HG03432 (cell line): Measurements from ENCODE around the gene UBE3C.
"Not testable (repeated sequence)": the region's sequence is repeated elsewhere in the genome, so short reads cannot be mapped to it uniquely, and the experiment has no call there.

Experiments
- ATAC-seq: cut with Tn5 transposase; IDR thresholded peaks from one replicate; pipeline ENCODE4 v1.9.1; 2021; ENCODE audit warnings: mild to moderate bottlenecking, moderate library complexity; ENCODE audit not compliant: unreplicated experiment

Gene UBE3C

DNA sequence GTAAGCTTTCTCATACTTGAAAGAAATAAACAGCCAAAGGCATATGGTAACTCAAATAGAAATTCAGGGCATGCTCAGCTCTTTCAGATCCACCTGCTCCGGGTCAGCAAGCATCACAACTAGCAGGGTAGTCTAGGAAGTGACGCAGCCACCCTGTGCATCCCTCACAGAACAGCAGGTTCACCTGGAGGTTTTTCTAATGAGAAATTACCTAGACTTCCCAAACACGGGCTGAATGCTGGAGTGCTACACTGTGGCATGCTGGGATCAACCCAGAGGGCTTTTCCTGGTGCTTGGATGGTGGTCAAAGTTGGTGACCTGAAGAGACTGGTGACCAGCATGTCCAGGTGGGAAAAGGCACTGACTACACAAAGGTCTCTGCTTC lies 131.3 kb downstream of the UBE3C start:
- ATAC-seq, result no peak

DNA sequence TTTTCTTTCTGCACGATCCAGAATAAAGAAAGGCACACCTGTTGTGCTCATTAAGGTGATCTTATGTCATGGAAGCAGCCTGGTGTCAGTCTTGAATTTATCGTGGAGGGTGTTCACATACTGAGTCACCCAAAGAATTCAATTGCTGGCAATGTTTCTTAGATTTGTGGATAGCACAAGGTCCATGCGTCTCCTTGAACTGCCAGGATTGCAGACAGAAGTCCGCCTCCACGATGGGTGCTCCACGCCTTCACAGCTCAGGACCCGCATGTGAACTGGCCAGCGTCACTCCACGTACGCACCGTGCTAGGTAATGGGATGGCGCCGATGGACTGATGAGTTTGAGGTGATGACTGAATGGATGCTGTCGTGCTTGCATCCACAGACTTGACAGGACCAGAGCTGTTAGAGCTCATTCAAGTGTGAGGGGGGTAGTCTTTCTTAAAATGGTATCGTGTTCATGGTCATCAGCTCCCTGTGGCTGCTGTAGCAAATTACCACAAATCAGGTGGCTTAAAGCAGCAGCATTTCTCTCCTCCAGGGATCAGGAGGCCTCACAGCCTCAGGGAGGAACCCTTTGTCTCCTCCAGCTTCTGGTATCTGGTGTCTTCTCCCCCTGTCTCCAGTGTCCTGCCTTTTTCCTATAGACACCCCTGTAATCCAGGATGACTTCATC lies 132.7 kb downstream of the UBE3C start:
- ATAC-seq, result no peak

DNA sequence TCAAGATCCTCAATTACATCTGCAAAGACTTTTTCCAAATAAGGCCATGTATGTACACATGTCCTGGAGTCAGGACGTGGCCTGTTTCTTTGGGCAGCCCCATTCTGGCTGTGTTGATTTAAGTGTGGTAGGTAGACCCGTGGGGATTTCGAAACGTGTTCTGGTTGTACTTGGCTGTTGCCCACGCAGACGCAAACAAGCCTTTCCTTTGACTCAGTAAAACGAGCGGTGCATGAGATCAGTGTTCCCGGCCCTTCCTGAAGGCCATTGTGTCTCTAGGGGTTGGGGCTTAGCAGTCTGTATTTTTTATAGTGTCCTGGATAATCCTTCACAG lies 133.2 kb downstream of the UBE3C start:
- no peak for ATAC-seq

DNA sequence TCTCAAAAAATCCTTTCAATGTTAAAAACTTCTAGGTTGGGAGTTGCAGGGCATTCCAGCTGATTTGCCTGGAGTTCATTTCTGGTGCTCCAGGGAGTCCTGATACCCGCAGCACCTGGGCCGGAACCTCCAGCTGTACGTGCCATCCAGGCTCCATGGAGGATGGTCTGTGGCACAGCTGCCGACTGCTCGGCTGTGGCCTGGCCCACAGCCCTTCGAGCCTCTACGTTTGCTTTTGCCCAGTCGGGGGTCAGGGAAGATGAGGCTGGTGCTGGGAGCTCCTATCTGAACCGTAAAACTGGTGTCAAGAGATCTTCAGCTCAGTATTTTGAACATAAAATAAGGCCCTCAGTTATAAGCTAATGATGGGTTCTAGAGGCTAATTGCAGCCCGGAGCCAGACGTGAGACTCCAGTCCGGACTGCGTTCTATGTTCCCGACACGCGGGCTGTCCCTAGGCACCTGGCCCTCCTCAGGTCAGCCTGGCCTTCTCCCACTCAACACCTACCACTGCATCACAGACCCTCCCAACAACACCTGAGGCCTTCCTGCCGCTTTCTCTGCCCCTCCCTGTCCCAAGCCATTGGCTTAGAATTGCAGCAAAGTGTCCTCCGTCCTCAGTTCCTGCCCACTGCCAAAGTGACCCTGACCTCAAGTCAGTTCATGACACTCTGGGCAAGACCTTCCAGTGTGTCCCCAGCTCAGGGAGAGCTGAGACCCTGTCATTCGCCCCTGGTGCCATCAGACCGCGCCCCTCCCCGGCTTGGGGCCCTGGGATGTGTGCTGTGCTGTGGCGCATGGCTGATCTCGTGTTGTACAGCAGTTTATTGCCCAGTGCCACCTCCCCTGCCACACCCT lies 133.9 kb downstream of the UBE3C start:
- no peak for ATAC-seq

DNA sequence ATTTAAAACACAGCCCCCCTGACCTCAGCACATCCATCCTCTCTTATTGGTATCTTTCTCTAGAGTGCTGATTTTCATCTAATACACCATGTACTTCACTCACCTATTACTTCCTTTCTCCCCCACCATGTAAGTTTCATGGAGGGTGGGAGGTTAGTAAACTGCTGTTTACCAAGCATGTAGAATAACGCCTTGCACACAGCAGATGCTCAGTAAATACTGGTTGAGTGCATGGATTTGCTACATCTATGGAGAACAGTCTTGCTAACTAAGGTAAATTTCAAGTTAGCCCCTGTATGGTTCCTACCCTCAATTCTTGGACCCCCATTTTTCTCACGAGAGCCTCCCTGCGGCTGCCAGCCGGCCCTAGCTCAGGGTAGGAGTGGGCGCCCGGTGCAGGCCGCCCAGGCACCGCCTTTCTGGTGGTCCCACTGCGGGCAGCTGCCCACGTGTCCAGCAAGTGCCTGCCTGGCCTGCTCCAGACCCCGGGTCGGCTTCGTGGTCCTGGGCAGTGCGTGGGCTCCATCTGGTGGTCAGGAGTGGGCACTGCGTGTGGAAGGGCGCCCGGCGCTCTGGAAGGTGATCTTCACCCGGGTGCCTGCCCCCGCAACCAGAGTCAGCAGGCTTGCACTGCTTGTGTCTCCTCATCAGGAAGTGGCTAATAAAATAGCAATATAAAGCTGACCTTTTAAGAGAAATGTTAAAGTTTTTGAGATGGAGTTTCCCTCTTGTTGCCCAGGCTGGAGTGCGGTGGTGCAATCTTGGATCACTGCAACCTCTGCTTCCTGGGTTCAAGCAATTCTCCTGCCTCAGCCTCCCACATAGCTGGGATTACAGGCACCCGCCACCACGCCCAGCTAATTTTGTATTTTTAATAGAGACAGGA lies 134.7 kb downstream of the UBE3C start:
- peak; percentile 85 for ATAC-seq

DNA sequence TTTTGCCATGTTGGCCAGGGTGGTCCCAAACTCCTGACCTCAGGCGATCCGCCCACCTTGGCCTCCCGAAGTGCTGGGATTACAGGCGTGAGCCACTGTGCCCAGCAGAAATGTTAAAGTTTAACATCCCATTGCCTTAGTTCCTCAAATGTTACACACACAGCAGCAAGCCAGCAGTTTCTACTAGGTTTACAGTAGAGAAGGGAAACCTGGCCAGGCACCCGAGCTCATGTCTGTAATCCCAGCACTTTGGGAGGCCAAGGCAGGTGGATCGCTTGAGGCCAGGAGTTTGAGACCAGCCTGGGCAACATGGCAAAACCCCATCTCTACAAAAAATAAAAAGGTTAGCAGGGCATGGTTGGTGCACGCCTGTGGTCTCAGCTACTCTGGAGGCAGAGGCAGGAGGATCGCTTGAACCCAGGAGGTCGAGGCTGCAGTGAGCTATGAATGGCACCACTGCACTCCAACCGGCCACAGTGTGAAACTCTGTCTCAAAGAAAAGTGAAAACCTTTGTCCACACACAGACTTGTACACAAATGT lies 135.4 kb downstream of the UBE3C start:
- not testable (repeated sequence) for ATAC-seq

DNA sequence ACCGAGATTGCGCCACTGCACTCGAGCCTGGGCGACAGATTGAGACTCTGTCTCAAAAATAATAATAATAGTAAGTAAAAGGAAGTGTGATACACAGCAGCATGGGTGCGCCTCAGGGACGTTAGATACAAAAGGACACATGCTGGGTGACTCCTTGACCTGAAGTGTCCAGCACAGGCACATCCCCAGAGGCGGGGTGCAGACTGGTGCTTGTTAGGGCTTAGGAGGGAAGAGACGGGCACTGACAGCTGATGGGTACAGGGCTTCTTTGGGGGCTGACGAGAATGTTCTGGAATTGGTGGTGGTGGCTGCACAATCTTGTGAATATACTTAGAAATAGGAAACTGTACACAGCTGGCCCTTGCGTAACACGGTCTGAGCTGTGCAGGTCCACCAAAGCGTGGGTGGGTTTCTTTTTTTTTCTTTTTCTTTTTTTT lies 136.3 kb downstream of the UBE3C start:
- no peak for ATAC-seq

DNA sequence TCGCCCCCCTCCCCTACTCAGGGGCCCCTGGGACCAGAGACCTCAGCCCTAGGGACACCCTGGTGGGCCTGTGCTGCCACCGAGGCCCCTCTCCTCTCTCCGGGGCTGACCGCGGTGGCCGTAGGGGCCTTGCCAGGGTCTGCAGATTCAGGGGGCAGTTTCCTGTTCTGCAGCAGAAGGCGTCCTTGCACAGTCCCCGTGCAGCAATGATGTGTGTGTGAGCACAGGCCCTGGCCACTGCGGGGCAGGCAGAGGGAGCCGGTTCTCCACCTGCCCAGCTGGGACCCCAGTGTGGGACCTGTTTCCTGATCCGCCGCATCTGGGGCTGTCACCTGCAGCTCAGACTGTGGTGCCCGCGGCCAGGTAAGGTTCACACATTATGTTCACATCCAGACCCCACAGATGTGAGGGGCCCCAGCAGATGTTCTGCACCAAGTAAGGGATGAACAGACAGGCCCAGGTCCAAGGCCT lies 137.4 kb downstream of the UBE3C start:
- no peak for ATAC-seq

DNA sequence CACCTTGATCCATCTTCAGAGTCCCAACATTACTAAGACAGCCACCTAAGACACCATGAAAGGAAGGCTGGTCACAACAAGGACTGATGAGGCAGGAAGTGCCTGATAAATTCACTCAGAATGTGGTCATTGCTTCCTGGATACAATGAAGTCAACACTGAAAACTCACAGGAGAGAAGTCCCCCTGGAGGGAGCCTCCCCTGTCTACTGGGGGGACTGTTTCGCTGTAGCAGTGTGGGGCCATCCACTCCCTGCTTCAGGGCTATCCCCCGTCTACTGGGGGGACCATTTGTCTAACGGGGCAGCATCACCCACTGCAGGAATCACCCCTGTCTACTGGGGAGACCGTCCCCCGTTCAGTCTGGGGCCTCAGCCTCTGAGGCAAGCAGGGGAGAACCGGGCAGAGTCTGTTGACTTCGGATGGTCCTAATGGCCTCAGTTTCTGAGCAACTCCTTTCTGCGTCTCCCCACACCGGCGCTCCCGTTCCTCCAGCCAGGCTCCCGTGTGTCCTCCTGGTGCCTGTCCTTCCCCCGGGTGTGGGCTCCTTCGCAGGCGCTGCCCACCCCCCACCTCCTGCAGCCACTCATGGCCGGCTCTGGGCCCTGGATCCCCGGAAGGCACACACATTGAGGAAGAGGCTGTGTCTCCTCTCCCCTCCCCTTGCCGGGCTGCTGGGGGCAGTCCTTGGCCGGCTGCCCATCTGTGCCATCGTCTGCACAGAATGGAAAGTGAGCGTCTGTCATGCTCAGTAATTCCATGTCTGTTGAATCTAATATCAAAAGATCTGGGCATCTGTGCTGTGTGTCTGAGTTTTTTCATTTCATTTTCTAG lies 138.2 kb downstream of the UBE3C start:
- ATAC-seq, result no peak

DNA sequence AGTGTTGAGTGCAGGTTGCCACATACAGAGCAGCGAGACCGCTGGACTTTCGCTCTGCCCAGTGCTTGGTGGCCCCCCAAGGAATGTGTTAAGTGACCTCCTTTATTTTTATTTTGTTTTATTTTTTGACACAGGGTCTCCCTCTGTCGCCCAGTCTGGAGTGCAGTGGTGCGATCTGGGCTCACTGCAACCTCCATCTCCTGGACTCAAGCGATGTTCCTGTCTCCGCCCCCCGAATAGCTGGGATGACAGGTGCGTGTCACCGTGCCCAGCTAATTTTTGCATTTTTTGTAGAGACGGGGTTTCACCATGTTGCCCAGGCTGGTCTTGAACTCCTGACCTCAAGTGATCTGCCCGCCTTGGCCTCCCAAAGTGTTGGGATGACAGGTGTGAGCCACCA lies 138.8 kb downstream of the UBE3C start:
- ATAC-seq, result not testable (repeated sequence)

DNA sequence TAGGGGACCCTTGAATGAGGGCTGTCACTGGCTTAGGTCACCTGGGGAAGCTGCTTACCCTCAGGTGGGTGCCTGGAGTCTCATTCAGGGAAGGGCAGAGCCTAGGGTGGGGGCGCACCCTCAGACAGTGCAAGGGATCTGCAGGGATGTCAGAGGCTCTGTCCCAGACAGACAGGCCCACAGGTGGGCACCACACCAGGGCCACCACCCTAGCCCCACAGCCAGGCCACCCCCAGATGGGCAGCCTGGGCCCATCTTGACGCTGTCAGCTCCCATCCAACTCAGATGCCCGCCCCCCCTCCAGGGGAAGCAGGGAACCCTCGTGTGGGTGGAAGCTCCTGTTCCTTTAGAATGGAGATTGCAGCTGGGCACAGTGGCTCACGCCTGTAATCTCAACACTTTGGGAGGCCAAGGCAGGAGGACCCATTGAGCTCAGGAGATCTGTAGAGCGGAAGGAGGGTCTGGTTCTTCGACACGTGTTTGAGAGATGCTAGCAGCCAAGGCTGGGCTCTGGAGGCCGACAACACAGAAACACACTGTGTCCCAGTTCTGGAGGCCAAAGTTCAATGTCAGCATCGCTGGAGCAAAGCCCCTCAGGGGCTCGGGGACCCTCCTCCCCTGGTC lies 139.6 kb downstream of the UBE3C start:
- ATAC-seq, result no peak

DNA sequence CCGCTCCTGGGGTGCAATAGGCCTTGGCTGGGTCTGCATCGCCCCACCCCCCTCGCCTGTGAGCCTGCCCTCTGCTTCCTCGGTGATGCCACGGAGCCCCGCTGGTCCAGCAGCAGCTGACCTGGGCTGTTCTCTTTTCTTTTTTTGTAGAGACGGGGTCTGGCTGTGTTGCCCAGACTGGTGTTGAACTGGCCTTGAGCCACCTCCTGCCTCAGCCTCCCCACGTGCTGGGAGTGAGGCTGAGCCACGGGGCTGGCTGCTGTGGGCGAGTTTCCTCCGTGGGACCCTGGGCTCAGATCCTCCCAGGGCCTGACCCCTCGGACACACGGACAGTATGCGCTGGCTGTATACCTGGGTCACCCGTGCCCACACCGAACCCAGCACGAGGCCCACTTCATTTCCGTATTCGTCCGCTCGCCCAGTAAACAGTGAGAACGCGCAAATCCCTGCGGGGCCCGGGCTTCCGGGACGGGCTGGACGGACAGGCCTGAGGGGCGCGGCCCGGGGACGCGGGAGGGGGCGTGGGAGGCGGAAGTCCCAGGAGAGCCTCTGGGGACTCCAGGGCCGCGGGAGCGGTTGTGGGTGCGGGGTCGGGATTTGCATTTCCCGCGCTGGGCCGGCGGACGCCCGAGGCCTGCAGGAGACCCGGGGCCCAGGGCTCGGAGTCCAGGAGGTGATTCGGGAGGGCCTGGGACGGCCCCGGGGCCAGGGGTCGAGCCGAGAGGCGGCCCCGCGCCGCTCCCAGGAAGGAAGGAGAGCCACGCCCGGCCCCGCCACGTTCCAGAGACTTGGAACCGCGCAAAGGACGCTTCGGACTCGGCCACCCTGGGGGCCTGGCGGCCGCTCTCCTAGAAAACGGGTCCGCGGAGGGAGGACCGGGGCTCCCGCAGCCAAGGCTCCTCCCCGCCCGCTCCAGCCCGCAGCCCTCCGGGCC lies 140.3 kb downstream of the UBE3C start:
- peak; percentile 80 for ATAC-seq

DNA sequence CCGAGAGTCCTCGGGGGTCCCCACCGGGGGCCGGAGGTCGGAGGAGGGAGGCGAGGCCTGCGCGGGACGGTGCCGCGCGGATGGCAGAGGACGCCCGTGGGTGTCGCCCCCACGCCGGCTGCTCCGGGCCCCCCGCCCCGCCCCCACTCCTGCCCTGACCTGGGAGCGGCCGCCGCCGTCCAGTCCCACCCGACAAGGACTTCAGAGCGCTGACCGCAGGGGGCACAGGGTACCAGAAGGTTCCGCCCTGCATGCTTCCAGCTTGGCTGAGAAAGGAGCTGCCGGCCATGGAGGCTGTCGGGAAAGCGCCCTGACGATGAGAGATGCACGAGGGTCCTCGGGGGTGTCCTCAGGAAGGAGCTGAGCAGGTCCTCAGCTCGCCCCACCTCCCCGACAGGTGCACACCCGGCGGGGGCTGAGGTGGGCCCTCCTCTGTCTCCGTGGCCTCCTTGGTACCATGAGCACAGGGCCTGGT lies 141.1 kb downstream of the UBE3C start:
- no peak for ATAC-seq

DNA sequence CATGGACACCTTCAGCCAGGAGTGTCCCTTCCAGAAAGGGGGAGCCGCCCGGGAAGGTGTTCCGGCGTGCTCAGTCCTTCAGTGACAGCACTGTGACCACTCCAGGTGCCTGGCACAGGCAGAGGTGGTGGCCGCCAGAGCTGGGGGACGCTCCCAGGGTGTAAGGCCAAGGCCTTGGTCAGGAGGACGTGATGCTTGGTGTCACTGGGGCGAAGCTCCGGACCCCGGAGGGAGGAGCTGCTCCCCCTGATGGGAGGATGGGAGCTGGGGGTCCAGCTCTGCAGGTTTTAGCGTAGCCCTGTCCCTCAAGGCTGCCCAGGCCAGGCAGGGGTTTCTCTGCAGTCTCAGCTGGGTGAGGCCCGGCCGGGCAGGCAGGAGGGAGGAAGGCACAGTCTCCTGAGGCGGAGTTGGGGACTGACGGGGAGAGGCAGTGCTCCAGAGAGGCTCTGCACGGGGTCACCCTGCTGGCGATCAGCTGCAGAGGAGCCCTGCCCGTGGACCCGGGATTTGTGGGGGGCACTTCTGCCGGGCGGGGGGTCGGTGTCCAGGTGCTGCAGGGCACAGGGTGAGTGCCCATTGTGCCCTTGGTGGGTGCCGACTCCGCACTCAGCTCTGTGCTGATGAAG lies 141.6 kb downstream of the UBE3C start:
- ATAC-seq, result no peak

DNA sequence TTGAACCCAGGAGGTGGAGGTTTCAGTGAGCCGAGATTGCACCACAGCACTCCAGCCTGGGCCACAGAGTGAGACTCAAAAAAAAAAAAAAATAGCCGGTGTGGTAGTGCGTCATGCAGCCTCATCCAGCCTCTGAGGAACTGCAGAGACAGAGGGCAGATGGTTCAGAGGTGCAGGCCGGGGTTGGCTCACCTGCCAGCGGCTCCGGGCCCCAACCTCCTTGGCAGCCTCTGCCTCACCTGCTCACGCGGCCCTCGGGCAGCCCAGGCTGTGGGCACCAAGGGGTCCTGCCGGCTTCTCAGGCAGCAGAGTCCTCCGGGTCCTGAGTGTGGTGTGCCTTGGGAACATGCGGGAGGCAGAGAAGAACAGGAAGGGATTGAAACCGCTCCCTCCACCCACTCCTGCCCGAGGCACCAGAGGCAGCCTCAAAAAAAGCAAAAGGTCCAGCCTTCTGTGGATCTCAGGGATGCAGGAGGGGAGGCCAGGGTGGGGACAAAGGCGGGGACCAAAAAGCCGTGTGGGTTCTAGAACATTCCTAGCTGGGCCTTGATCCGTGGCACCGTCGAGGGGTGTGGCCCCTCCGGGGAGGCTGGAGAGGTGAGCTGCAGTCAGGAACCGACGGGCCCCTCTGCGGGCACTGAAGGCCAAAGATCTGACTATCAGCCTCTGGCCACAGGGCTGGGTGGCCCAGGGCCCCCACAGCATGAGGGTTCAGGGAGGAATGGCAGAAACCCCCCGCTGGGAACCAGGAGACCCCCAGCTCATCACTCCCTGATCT lies 142.7 kb downstream of the UBE3C start:
- no peak for ATAC-seq

DNA sequence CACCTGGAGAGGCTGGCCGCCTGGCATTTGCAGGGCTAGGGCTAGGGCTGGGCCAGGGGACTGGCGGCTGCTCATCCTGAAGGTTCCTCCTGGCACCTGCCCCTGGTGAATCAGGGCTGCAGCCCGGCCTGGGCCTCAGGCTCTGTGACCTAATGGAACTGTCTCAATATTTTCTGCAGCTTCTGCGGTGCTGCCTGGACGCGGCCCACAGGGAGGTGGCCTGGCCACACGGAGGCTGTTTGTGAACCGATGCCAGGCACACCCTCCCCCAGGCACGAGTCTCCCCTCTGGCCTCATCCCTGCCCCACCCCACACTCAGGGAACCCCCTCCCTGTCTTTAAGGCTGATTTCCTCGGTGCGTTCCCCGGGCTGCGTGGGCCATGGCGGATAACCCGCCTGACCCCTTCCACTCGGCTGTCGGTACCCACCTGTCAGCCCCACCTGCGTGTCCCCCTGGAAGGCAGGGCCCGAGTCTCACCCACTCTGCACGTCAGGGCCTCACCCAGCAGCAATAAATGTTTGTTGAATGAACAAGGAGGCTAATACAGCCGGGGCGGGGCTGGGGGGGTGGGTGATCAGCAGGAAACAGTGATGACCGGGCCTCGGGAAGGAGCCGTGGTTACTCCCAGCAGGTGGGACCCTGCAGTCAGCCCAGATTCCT lies 143.5 kb downstream of the UBE3C start:
- ATAC-seq, result no peak
